IPS DF 4.7 (cell line): ENCODE results near the gene ATP11B.

Experiments used
- DNase-seq: peaks from one replicate; pipeline ENCODE4 v3.0.0-alpha.2; 2013; ENCODE audit warnings: low spot score; ENCODE audit errors: extremely low read depth

ATP11B gene

DNA sequence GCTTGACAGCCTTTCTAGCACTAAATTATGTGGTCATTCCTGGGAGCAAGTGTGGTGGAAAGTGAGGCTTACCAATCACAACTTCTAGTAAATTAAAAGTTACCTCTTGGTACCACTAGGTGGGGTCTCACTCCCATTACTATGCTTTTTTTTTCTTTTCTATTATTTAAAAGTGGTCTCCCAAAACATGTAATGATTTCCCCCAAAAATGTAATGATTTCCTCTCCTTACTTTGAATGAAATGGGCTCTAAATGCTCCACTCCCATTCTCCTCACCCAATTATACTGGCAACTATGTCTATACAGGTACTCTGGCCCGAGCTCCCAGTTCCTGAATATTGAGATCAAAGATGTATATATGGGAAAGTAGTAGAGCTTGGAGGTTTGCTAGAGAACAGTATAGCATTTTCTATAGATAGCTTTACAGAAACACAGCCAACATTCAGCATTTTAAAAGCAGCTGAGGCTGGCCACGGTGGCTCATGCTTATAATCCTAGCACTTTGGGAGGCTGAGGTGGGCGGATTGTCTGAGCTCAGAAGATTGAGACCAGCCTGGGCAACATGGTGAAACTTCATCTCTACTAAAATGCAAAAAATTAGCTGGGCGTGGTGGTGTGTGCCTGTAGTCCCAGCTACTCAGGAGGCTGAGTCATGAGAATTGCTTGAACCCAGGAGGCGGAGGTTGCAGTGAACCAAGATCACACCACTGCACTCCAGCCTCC, 116.2 kb downstream of the ATP11B start:
- DNase-seq: no peak

DNA sequence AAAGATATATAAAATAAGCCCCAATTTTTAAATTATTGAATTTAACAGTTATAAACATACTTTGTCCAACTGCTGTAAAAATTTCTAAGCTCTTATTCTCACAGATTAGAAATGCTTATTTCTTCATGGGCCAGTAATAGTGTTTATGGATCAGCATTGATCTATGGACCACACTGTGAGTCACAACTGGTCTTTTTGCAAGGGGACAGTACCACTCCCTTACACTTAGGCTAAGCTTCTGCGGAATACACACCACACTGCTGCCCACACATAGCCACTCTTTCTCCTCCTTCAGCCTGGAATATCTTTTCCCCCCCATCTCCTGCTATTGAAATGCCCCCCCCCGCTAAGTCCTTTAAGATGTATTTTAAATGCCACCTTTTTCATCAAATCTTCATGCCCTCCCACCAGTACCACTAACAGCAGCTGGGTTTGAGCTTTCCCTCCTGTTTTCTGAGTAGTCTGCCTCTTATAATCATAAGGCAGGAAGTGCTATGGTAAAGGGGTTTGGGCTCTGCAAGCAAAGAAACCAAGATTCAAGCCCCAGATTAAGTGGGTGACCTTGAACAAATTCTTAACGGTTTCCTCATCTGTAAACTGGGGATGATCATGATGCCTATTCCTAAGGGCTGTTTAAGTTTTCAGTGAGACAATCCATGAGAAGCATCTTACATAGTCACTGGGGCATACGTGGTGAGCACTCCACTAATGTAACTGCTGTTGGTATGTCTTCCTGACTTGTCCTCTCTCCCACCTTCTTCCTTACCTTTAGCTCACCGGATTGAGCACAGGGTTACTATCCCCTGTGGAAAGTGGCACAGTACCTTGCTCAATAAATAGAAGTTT, 117.9 kb downstream of the ATP11B start:
- DNase-seq: no peak

DNA sequence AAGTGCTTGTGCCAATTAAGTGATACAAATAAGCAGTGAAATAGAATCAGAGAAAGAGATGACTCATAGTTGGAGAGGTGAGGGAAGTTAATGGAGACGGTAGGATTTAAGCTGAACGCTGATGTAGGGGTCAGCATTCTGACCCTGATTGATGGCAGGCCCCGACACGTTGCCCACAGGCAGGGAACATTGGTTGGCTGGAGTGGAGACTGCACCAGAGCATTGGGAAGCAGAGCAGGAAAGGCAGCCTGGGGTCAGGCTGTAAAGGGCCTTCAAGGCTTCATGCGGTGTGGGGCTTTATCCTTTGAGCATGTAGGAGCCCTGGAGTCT, 118.4 kb downstream of the ATP11B start:
- no peak for DNase-seq

DNA sequence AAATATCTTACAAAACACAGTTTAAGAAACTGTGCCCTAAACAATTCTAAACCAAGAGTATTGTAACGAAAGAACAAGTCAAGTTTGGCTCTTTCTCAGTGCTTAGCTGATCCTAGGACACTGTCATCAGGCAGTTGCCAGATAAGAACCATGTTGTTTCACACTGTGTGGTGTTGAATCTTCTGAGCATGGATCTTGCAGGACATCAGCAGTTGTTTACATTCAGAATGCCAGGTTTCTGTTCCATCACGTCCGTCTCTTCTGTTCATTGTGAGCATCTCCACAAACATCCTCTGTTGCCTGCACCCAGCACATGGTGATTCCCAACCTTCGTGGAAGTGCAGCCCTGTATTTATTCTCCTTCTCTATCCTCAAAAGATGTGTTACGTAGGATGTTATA, 119.2 kb downstream of the ATP11B start:
- DNase-seq: no peak

DNA sequence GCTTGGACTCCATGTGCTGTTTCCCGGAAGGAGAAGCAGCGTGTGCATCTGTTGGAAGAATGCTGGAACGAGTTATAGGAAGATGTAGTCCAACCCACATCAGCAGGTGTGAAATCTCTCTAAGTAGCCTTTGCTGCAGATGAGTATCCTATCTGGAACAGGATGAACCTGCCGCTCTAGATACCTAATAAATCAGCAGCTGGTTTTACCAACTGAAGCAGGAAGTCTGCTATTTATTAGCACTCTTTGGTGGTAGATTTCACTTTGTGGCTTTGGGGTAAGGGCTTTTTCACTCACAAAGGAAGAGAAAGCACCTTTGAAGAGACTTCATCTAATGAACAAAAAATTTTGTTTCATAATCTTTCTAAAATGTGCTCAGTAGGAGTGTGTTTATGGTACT, 120.6 kb downstream of the ATP11B start:
- no peak for DNase-seq

DNA sequence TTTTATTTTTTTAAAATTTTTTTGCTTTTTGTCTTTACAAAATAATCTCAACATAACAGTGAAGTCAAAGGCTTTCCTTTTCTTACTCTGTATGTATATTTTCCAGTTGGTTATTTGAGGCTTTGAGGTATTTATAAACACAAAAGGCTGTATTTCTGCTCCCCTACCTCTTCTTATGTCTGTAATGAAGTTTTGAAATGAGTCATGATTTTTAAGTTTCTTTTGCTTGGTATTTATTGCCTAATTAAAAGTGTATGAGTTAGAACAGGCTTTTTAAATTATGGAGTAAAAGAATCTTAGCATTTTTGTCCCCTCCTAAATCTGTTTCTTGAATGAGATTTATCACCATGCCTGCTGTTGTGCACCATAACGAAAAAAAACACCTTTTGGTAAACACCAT, 121.0 kb downstream of the ATP11B start:
- DNase-seq: no peak

DNA sequence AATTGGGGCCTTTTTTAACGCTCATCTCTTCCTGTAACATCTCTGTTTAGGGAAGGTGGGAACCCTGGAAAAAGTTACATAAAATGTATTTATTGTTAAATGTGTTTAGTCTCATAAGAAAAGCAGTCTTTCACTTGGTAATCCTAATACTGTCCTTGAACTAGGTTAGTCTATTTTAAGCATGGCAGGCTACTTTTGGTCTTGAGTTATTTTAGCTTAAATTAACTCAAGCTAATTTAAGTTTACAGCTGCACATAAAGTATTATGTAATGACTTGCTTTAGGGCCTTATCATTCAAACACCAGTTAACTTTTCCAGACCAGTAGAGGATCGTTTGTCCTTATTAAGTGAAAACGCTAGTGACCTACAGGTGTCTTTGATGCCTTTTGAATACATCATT, 123.8 kb downstream of the ATP11B start:
- DNase-seq: no peak

DNA sequence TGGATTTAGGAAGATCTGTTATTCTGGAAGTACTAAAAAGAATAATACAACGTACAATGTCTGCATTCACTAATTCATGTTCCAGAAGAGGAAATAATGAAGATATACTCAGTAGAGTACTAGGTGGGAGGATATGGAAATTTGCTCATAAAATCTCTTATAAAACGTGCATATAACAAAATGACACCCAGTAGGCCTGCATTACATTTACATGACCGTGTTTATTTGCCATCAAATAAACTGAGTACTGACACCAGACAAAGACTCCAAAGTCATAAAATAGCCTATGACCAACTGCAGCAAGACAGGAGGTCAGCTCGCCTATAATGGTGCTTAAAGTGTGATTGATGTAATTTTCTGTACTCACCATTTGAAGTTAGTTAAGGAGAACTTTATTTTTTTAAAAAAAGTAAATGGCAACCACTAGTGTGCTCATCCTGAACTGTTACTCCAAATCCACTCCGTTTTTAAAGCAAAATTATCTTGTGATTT, 126.6 kb downstream of the ATP11B start:
- no peak for DNase-seq

DNA sequence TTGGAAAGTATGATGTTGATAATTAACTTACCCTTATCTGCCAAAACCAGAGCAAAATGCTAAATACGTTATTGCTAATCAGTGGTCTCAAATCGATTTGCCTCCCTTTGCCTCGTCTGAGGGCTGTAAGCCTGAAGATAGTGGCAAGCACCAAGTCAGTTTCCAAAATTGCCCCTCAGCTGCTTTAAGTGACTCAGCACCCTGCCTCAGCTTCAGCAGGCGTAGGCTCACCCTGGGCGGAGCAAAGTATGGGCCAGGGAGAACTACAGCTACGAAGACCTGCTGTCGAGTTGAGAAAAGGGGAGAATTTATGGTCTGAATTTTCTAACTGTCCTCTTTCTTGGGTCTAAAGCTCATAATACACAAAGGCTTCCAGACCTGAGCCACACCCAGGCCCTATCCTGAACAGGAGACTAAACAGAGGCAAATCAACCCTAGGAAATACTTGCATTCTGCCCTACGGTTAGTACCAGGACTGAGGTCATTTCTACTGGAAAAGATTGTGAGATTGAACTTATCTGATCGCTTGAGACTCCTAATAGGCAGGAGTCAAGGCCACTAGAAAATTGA, 127.3 kb downstream of the ATP11B start:
- no peak for DNase-seq

DNA sequence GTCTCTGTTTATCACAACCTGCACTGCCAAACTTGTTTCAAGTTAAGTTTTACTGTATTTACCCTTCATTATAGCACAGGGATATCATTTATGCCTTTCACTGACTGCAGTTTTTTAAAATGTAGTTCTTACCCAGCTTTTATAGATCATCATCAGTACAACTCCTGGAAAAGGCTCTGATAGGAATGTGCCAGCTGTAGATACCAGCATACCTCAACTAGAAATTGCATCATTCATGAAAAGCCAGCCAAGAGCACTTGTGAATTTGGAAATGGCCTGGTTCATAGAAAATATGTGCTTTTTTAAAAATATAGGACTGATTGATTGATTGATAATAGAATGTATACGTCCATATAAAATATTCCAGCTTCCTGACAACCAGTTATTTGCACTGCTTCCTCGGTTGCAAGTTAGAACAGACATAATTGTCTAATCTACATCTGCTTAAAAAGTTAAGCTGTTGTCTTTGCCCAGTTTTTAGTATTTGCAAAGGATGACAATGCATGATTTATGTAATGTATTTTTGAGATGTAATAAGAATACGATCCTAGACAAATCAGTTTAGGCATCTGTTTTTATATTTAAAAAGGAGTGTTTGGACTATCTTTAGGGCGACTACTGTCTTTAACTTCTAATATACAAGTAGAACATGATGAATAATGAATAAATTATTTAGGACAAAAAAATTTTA, 128.5 kb downstream of the ATP11B start:
- no peak for DNase-seq

DNA sequence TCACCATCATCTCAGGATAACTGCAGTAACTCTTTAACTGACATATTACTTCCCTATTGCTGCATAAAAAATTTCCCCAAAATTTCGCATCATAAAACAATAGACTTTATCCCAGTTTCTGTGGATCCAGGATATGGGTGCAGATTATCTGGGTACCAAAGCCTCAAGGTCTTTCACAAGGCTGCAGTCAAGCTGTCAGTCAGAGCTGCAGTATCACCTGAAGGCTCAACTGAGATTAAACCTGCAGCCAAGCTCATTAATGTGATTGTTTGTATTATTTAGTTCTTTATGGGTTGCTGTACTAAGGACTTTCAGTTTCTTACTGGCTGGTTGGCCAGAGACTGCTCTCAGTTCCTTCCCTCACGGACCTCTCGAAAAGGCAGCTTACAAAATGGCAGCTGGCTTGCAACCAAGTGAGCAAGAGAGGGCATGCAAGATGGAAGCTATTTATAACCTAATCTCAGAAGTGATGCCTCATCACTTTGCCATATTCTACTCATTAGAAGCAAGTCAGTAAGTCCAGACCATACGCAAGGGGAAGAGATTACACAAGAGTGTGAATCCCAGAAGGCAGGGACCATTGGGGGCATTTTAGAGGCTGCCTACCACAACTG, 132.1 kb downstream of the ATP11B start:
- no peak for DNase-seq

DNA sequence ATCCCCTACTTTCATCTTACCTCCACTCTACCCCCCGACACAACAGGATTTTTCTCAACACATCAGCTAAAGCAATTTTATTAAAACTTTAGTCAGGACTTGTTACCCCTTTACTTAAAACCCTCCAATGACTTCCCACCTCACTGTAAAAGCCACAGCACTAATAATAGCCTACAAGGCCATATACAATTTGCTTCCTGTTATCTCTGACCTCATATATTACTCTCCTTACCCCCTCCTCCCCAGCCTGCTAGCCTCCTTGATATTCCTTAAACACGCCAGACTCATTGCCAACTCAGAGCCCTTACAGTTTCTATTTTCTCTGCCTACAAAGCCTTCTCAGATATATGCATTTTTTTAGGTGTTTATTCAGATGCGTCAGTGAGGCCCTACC, 132.6 kb downstream of the ATP11B start:
- no peak for DNase-seq

DNA sequence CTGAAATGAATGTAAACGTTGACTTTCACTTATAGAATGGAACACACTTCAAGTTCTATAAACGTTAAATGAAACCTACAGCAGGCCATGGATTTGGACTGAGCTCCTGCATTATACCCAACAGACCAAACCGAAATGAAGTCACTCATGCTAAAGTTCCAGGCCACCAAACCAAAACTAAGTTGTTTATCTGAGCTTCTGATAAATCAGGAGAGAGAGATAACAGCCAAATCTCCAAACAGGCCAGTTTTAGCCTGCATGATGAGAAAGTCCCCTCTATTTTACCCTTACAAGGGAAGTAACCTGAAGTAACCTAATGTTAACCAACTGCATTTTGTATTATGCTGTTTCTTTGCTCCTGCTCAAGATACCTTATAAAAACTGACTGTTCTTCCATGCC, 142.5 kb downstream of the ATP11B start:
- no peak for DNase-seq

DNA sequence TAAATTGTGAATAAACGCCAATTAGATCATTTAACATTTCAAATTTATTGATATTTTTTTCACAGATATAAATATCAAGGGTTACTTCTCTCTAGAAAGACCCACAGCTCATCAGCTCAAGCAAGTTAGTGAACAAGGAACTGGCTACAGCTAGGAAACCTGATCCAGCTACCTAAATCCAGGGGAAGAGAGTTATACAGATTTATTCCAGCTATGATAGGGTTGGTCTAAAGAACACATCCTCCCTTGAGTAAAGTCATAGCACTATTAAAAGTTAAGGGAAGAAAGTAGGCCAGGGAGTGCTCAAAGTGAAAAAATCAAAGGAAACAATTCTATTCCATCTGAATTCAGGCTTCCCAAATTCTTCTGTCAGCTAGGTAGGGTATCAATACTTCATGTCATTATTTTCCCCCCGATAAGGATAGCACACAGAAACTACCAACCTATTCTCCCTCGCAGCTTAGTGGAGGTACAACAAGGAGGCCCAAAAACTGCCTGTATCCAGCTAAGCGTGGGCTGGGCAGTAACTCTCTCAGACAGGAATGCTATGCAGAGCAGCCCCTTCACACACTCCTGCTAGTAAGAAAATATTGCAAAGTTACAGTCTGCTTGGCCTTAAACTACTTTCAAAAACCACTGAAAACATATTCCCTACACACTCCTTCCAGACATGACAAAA, 143.1 kb downstream of the ATP11B start:
- DNase-seq: no peak

DNA sequence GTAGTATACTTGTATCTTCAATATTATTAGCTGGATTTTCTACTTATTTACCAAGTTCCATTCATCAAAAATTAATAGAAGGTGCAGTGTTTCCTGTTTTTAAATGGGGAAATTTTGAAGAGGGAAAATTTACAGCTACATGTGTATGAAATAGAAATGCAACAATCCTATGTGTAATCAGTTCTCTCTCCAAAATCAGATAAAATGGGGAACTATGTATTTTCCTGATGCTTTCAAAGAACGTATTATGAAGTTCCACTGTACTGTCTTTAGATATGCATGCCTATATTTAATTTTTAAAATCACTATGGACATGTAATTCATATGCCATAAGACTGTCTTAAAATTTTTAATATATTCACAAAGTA, 143.6 kb downstream of the ATP11B start:
- DNase-seq: no peak

DNA sequence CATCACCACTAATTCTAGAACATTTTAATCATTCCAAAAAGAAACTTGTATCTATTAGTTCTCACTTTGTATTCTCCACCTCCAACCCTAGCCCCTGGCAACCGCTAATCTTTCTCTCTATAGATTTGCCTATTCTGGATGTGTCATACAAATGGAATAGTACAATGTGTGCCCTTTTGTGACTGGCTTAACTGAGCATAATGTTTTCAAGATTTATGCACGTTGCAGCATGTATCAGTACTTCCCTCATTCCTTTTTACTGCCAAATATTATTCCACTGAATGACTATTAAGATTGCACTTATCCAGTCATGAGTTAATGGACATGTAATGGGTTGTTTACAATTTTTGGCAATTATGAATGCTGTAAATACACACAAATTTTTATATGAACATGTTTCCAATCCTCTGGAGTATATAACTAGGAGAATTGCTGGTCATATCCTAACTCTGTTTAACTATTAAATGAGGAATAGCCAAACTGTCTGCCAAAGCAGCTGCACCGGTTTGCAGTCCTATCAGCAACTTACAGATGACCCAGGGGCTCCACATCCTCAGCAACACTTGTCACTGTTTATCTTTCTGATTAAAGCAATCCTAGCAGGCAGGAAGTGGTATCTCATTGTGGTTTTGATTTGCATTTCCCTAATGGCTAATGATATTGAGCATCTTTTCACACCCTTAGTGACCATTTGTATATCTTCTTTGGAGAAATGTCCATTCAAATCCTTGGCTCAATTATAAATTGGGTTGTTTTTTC, 144.2 kb downstream of the ATP11B start:
- DNase-seq: no peak

DNA sequence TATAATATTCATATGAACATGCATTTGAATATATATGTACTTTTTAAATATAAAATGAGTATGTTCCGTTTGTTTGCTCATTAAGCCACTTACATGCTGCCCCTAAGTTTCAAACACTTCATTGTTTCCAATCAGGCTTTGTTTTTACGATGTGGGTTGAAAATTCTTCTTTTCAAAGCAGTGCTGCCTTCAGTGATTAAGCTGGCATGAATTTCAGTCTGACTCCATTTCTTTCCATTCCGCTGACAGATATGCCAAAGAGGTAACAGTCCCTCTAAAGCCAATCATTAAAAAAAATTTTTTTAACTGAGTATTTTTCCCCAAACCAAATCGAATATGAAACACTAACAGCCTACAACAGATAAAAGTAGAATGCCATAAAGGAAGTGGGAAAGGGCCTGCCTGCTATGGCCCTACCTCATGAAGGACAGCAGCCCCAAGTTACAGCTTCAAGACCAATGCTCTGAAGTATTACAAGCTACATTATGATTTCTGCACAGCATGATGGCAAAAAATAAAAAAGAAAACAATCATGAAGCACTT, 147.0 kb downstream of the ATP11B start:
- no peak for DNase-seq

DNA sequence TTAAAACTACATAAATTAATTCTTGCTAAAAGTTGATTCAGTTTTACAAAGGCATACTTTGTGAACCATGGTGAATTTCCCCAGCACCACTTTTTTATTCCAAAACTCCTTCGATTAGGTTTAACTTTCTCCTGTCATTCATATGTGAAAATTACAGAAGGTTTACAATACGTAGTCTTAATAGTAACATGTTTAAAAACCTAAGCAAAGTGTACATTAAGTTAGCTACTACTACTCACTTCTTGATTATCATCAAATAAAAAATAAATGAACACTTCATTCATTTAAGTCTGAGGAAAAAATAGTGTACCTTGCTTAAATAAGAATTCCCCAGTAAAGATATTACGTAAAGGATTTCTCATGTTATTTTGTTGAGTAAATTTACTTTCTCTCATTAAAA, 148.4 kb downstream of the ATP11B start:
- no peak for DNase-seq

DNA sequence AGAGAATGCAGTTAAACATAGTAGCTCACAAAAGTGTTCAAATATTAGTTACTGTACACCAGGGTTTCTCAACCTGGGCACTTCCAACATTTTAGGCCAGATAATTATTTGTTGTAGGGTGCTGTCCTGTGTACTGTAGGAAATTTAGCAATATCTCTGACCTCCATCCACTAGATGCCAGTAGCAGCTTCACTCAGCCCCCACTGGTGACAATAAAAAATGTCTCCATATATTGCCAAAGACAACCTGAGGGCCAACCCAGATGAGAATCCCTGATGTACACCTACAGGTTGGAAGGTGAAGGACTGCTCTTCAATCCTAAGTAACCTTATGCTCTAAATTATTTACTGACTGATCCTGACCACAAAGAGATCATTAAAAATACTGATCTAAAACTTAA, 154.6 kb downstream of the ATP11B start:
- no peak for DNase-seq

DNA sequence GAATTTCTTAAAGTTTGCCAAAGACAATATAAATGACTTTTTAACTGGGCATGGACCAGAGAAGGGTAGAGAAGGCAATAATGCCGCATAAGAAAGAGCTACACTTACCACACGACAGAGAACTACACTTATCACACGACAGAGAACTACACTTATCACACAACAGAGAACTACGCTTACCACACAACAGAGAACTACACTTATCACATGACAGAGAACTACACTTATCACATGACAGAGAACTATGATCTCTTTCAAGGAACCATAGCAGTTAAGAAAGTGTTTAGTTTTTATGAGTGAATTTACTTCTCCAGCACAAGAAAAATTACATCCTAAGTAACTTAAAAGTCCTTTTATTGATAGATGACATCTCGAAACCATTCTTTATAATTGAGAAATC, 155.0 kb downstream of the ATP11B start:
- no peak for DNase-seq
